H1 (cell line): Measurements from ENCODE around the gene IQGAP3.

ENCODE experiments used
- BRCA1 ChIP-seq: IDR thresholded peaks from 2 replicates; pipeline ENCODE4 v1.6.1; 2012; ENCODE audit warnings: low read depth, low read length, improper control_type of control experiment
- CREB1 ChIP-seq: IDR thresholded peaks from 2 replicates; pipeline ENCODE4 v1.6.1; 2012; ENCODE audit warnings: inconsistent platforms
- CTCF ChIP-seq, 3 experiments: IDR thresholded peaks; 1 replicate in 2 of 3; 2 replicates in 1 of 3; pipeline versions ENCODE4 v1.5.1 to v1.6.1; 2011; ENCODE audit warnings: low read length in 3 of 3, mild to moderate bottlenecking in 3 of 3, inconsistent platforms in 2 of 3, low read depth in 1 of 3, moderate library complexity in 1 of 3; ENCODE audit not compliant: insufficient read depth in 1 of 3; ENCODE audit errors: control extremely low read depth in 1 of 3
- FOSL1 ChIP-seq: IDR thresholded peaks from 2 replicates; pipeline ENCODE4 v1.6.1; 2011; ENCODE audit warnings: mild to moderate bottlenecking, low read depth, low read length, moderate library complexity; ENCODE audit not compliant: insufficient read depth
- GABPA ChIP-seq: IDR thresholded peaks from 2 replicates; pipeline ENCODE4 v1.6.1; 2011; ENCODE audit warnings: mild to moderate bottlenecking, low read length, moderate library complexity, borderline replicate concordance; ENCODE audit not compliant: insufficient read depth
- MAX ChIP-seq: IDR thresholded peaks from 2 replicates; pipeline ENCODE4 v1.6.1; 2012; ENCODE audit warnings: inconsistent platforms
- NANOG ChIP-seq: IDR thresholded peaks from 2 replicates; pipeline ENCODE4 v1.6.1; 2011; ENCODE audit warnings: low read length, low read depth, mild to moderate bottlenecking, inconsistent platforms; ENCODE audit not compliant: insufficient read depth, poor library complexity, severe bottlenecking
- SP2 ChIP-seq: IDR thresholded peaks from 2 replicates; pipeline ENCODE4 v1.6.1; 2012; ENCODE audit warnings: mild to moderate bottlenecking, low read length, inconsistent platforms
- SP4 ChIP-seq: IDR thresholded peaks from 2 replicates; pipeline ENCODE4 v1.6.1; 2012; ENCODE audit warnings: low read length, inconsistent platforms

- TF ChIP-seq NANOG (no peak), SP2 (no peak), GABPA (no peak), MAX (no peak), CTCF (IDR thresholded peaks at IDR 0.05; ENCODE audit: control extremely low read depth in 1 of 3, insufficient read depth in 1 of 3, low read depth in 1 of 3, low read length in 3 of 3) (no peak), BRCA1 (no peak), FOSL1 (no peak), CREB1 (no peak), SP4 (no peak)
Observed at GRCh38 chr1:156594190-156594589, 21.8 kb upstream of the IQGAP3 start.
